Neuronal stem cell (in vitro differentiated cells): ENCODE results near the gene COL12A1.

Experiments used
- DNase-seq: peaks from one replicate; pipeline ENCODE4 v3.0.0-alpha.2; 2013; ENCODE audit warnings: low spot score
- H2AFZ ChIP-seq: one replicate; pipeline ENCODE4 v1.6.1; 2013; ENCODE audit warnings: mild to moderate bottlenecking, low read length, inconsistent platforms
- H2AK5ac ChIP-seq: 2 replicates; pipeline ENCODE4 v1.6.1; 2013; ENCODE audit warnings: low read depth, mild to moderate bottlenecking, inconsistent platforms, low read length, moderate library complexity, mixed read lengths
- H2BK120ac ChIP-seq: 2 replicates; pipeline ENCODE4 v1.6.1; 2013; ENCODE audit warnings: low read depth, mild to moderate bottlenecking, inconsistent platforms, low read length, moderate library complexity, mixed read lengths
- H2BK12ac ChIP-seq: one replicate; pipeline ENCODE4 v1.6.1; 2013; ENCODE audit warnings: low read length, inconsistent platforms
- H2BK15ac ChIP-seq: 2 replicates; pipeline ENCODE4 v1.6.1; 2013; ENCODE audit warnings: mild to moderate bottlenecking, low read length, inconsistent platforms, mixed read lengths
- H2BK5ac ChIP-seq: one replicate; pipeline ENCODE4 v1.6.1; 2013; ENCODE audit warnings: inconsistent platforms, mild to moderate bottlenecking, low read length, moderate library complexity
- H3K14ac ChIP-seq: one replicate; pipeline ENCODE4 v1.6.1; 2013; ENCODE audit warnings: low read length, inconsistent platforms
- H3K18ac ChIP-seq: 2 replicates; pipeline ENCODE4 v1.6.1; 2013; ENCODE audit warnings: low read length, inconsistent platforms
- H3K23ac ChIP-seq: 2 replicates; pipeline ENCODE4 v1.6.1; 2013; ENCODE audit warnings: low read depth, mild to moderate bottlenecking, mixed read lengths, low read length, inconsistent platforms; ENCODE audit not compliant: poor library complexity
- H3K27ac ChIP-seq: replicated peaks from 3 replicates; pipeline ENCODE4 v1.5.1; 2013; ENCODE audit warnings: low read length, inconsistent platforms
- H3K27me3 ChIP-seq, 3 experiments: 2 replicates each; pipeline ENCODE4 v1.6.1; 2013; ENCODE audit warnings: low read length in 3 of 3, mild to moderate bottlenecking in 2 of 3, inconsistent platforms in 1 of 3, low read depth in 1 of 3, mixed read lengths in 1 of 3, moderate library complexity in 1 of 3; ENCODE audit not compliant: control insufficient read depth in 3 of 3, insufficient read depth in 3 of 3
- H3K36me3 ChIP-seq, 2 donors: replicated peaks in 1 of 2; 2 replicates each; pipeline ENCODE4 v1.6.1; 2013; ENCODE audit warnings: low read length in 2 of 2; ENCODE audit not compliant: control insufficient read depth in 2 of 2, insufficient read depth in 2 of 2
- H3K4ac ChIP-seq: 2 replicates; pipeline ENCODE4 v1.6.1; 2013; ENCODE audit warnings: inconsistent platforms, mild to moderate bottlenecking, low read length, moderate library complexity
- H3K4me1 ChIP-seq, 2 donors: 1 replicate in 1 of 2; 2 replicates in 1 of 2; pipeline ENCODE4 v1.6.1; 2013; ENCODE audit warnings: low read length in 2 of 2, low read depth in 1 of 2; ENCODE audit not compliant: control insufficient read depth in 2 of 2, insufficient read depth in 1 of 2
- H3K4me2 ChIP-seq: one replicate; pipeline ENCODE4 v1.6.1; 2013; ENCODE audit warnings: mild to moderate bottlenecking, low read length, inconsistent platforms; ENCODE audit not compliant: insufficient read depth, poor library complexity, severe bottlenecking
- H3K4me3 ChIP-seq, 2 donors: 2 replicates each; pipeline ENCODE4 v1.5.1; 2013; ENCODE audit warnings: low read length in 2 of 2, mild to moderate bottlenecking in 2 of 2, inconsistent platforms in 1 of 2, moderate library complexity in 1 of 2
- H3K79me1 ChIP-seq: one replicate; pipeline ENCODE4 v1.6.1; 2013; ENCODE audit warnings: low read depth, mild to moderate bottlenecking, inconsistent platforms, low read length, moderate library complexity
- H3K9ac ChIP-seq: one replicate; pipeline ENCODE4 v1.6.1; 2013; ENCODE audit warnings: mild to moderate bottlenecking, low read depth, low read length, inconsistent platforms; ENCODE audit not compliant: poor library complexity
- H3K9me3 ChIP-seq, 2 donors: replicated peaks in 1 of 2; 2 replicates each; pipeline versions ENCODE3 to v1.6.1; 2013; ENCODE audit warnings: low read length in 2 of 2, mild to moderate bottlenecking in 2 of 2, inconsistent platforms in 1 of 2, low read depth in 1 of 2, mixed read lengths in 1 of 2, moderate library complexity in 1 of 2; ENCODE audit not compliant: control insufficient read depth in 2 of 2, insufficient read depth in 1 of 2
- H4K8ac ChIP-seq: one replicate; pipeline ENCODE4 v1.6.1; 2013; ENCODE audit warnings: low read depth, mild to moderate bottlenecking, inconsistent platforms, low read length, moderate library complexity
- H4K91ac ChIP-seq: one replicate; pipeline ENCODE4 v1.6.1; 2013; ENCODE audit warnings: low read length, low read depth, mild to moderate bottlenecking, inconsistent platforms; ENCODE audit not compliant: poor library complexity
- WGBS, 2 donors: extraction: QIAGEN DNeasy Blood & Tissue Kit; methylation state at CpG; one replicate each; pipeline ENCODE4 v1.1.7; 2013; ENCODE audit warnings: missing lambda C conversion rate in 2 of 2, mixed read lengths in 1 of 2; ENCODE audit not compliant: insufficient read length in 2 of 2, insufficient replicate concordance in 1 of 2; ENCODE audit errors: extremely low coverage in 2 of 2; 5-methylcytosine and 5-hydroxymethylcytosine counted together

The COL12A1 gene

GRCh38 chr6:75156186-75156878, 49.5 kb downstream of the COL12A1 start:
- no peak overlapping the region for H3K27ac ChIP-seq
- WGBS, 2 donors: no CpG with 5 or more reads among the region's 8 CpGs
- no peak overlapping the region for H3K9ac ChIP-seq
- no peak overlapping the region for H4K8ac ChIP-seq
- no peak overlapping the region for H2AFZ ChIP-seq
- H3K4ac ChIP-seq: no peak overlapping the region
- no peak overlapping the region for H3K18ac ChIP-seq
- H3K14ac ChIP-seq: no peak overlapping the region
- H3K4me2 ChIP-seq: no peak overlapping the region
- H3K4me3 ChIP-seq: no peak overlapping the region
- H2BK5ac ChIP-seq: no peak overlapping the region
- H3K36me3 ChIP-seq: no peaks in the 10 kb centered on the region
- no peak overlapping the region for H4K91ac ChIP-seq
- no peak for DNase-seq
- H3K9me3 ChIP-seq: no peaks in the 10 kb centered on the region
- peaks cover 0 to 11% (median 0%) of the 10 kb centered on the region in 3 experiments for H3K27me3 ChIP-seq
- H2BK120ac ChIP-seq: no peak overlapping the region
- no peaks in the 10 kb centered on the region for H3K79me1 ChIP-seq
- no peak overlapping the region for H2BK12ac ChIP-seq
- no peak overlapping the region for H2BK15ac ChIP-seq
- no peak overlapping the region for H2AK5ac ChIP-seq
- H3K4me1 ChIP-seq: peaks cover 0 to 3% of the 10 kb centered on the region in 2 donors
- no peak overlapping the region for H3K23ac ChIP-seq

GRCh38 chr6:75155631-75156030, 50.2 kb downstream of the COL12A1 start:
- Histone ChIP-seq H3K23ac (no peak overlapping the region), H2BK120ac (no peak overlapping the region), H2AK5ac (no peak overlapping the region), H3K27me3 (peaks cover 0 to 11% (median 0%) of the 10 kb centered on the region in 3 experiments), H2AFZ (no peak overlapping the region), H4K8ac (no peak overlapping the region), H3K4me2 (no peak overlapping the region), H3K4me3 (no peak overlapping the region), H3K4me1 (peaks cover 0 to 3% of the 10 kb centered on the region in 2 donors), H3K36me3 (no peaks in the 10 kb centered on the region), H3K9me3 (no peaks in the 10 kb centered on the region), H3K14ac (no peak overlapping the region), H3K18ac (no peak overlapping the region), H3K79me1 (no peaks in the 10 kb centered on the region), H3K27ac (no peak overlapping the region), H3K4ac (no peak overlapping the region), H2BK15ac (no peak overlapping the region), H4K91ac (no peak overlapping the region), H2BK5ac (no peak overlapping the region), H3K9ac (no peak overlapping the region), H2BK12ac (no peak overlapping the region)
- WGBS, 2 donors: no CpG with 5 or more reads among the region's 5 CpGs
- DNase-seq: no peak

- H2BK12ac ChIP-seq: no peak overlapping the region
- H2BK15ac ChIP-seq: no peak overlapping the region
- H3K9me3 ChIP-seq: no peaks in the 10 kb centered on the region
- H3K23ac ChIP-seq: no peak overlapping the region
- H3K4me3 ChIP-seq: no peak overlapping the region
- H4K8ac ChIP-seq: no peak overlapping the region
- no peak overlapping the region for H2AFZ ChIP-seq
- DNase-seq: no peak
- H3K27ac ChIP-seq: no peak overlapping the region
- H3K4ac ChIP-seq: no peak overlapping the region
- no peaks in the 10 kb centered on the region for H3K36me3 ChIP-seq
- peaks cover 0 to 3% of the 10 kb centered on the region in 2 donors for H3K4me1 ChIP-seq
- H3K18ac ChIP-seq: no peak overlapping the region
- no peak overlapping the region for H2BK120ac ChIP-seq
- H4K91ac ChIP-seq: no peak overlapping the region
- H3K79me1 ChIP-seq: no peaks in the 10 kb centered on the region
- no peak overlapping the region for H2BK5ac ChIP-seq
- no peak overlapping the region for H2AK5ac ChIP-seq
- no CpG with 5 or more reads among the region's 1 CpG for WGBS, 2 donors
- H3K27me3 ChIP-seq: peaks cover 0 to 11% (median 0%) of the 10 kb centered on the region in 3 experiments
- no peak overlapping the region for H3K4me2 ChIP-seq
- no peak overlapping the region for H3K14ac ChIP-seq
- no peak overlapping the region for H3K9ac ChIP-seq
Observed at GRCh38 chr6:75154973-75155372, 50.9 kb downstream of the COL12A1 start.

GRCh38 chr6:75150685-75151412, 55.0 kb downstream of the COL12A1 start:
- H3K4me2 ChIP-seq: no peak overlapping the region
- H3K4me3 ChIP-seq: no peak overlapping the region
- no peak overlapping the region for H2AK5ac ChIP-seq
- H3K18ac ChIP-seq: no peak overlapping the region
- H3K79me1 ChIP-seq: no peaks in the 10 kb centered on the region
- H3K23ac ChIP-seq: no peak overlapping the region
- H3K9me3 ChIP-seq: no peaks in the 10 kb centered on the region
- no peak for DNase-seq
- H3K14ac ChIP-seq: no peak overlapping the region
- WGBS, 2 donors: no CpG with 5 or more reads among the region's 6 CpGs
- H2BK15ac ChIP-seq: no peak overlapping the region
- H2AFZ ChIP-seq: no peak overlapping the region
- no peak overlapping the region for H2BK5ac ChIP-seq
- no peak overlapping the region for H3K27ac ChIP-seq
- H3K27me3 ChIP-seq: peaks cover 0 to 17% (median 0%) of the 10 kb centered on the region in 3 experiments
- no peak overlapping the region for H4K8ac ChIP-seq
- no peak overlapping the region for H4K91ac ChIP-seq
- H3K9ac ChIP-seq: no peak overlapping the region
- H3K4me1 ChIP-seq: peaks cover 0 to 3% of the 10 kb centered on the region in 2 donors
- H3K36me3 ChIP-seq: no peaks in the 10 kb centered on the region
- H2BK120ac ChIP-seq: no peak overlapping the region
- H2BK12ac ChIP-seq: no peak overlapping the region
- H3K4ac ChIP-seq: no peak overlapping the region
